Fibroblast of skin of right biceps (primary cell): ENCODE results near the gene REXO1.

ENCODE experiments used
- DNase-seq: peaks from one replicate; pipeline ENCODE4 v3.0.0-alpha.2; 2013

The REXO1 gene

GRCh38 chr19:1790054-1790792 is 58.1 kb downstream of the REXO1 start:
- no peak for DNase-seq

- DNase-seq: no peak
These were observed 58.8 kb downstream of the REXO1 start for GRCh38 chr19:1789261-1790041.

- DNase-seq: no peak
These were observed 61.2 kb downstream of the REXO1 start for GRCh38 chr19:1787116-1787515.

- DNase-seq: no peak
These were observed 61.6 kb downstream of the REXO1 start for GRCh38 chr19:1786668-1787067.

- no peak for DNase-seq
These were observed 63.0 kb downstream of the REXO1 start for GRCh38 chr19:1785310-1785709.

GRCh38 chr19:1783874-1784273 is 64.4 kb downstream of the REXO1 start:
- no peak for DNase-seq

GRCh38 chr19:1783354-1783753 is 64.9 kb downstream of the REXO1 start:
- no peak for DNase-seq

GRCh38 chr19:1782521-1782920 is 65.8 kb downstream of the REXO1 start:
- DNase-seq: no peak

GRCh38 chr19:1780272-1780958 is 67.9 kb downstream of the REXO1 start:
- DNase-seq: peak; percentile 14

GRCh38 chr19:1779574-1779973 is 68.7 kb downstream of the REXO1 start:
- no peak for DNase-seq

GRCh38 chr19:1777149-1777548 is 71.1 kb downstream of the REXO1 start:
- no peak for DNase-seq

GRCh38 chr19:1776606-1777147 is 71.6 kb downstream of the REXO1 start:
- DNase-seq: no peak

- no peak for DNase-seq
These were observed 72.2 kb downstream of the REXO1 start for GRCh38 chr19:1775951-1776605.

GRCh38 chr19:1774989-1775772 is 73.1 kb downstream of the REXO1 start:
- DNase-seq: no peak

GRCh38 chr19:1773184-1773583 is 75.1 kb downstream of the REXO1 start:
- no peak for DNase-seq

- no peak for DNase-seq
These were observed 77.3 kb downstream of the REXO1 start for GRCh38 chr19:1770866-1771576.

GRCh38 chr19:1769645-1769985 is 78.7 kb downstream of the REXO1 start:
- no peak for DNase-seq

GRCh38 chr19:1768918-1769644 is 79.2 kb downstream of the REXO1 start:
- DNase-seq: no peak

- no peak for DNase-seq
These were observed 80.0 kb downstream of the REXO1 start for GRCh38 chr19:1768248-1768647.

GRCh38 chr19:1767464-1767933 is 80.8 kb downstream of the REXO1 start:
- DNase-seq: peak; percentile 30
